ENCODE results near the gene TMEM131. TPM values are rescaled to one million over a fixed set of nuclear protein-coding genes. Genes with fewer than 3 reads are reported as not detected.

TMEM131 gene
- total and polyA plus RNA-seq, 10 of the 15 experiments (the other 5 are each of a cell fraction or from before 2014, with no cell fraction given), result 6.0 to 48.2 (median 23.2) TPM

GRCh38 chr2:97871096-97871780 lies 124.5 kb downstream of the TMEM131 start:
- H3K27ac ChIP-seq (ENCODE audit: control insufficient read depth, insufficient read depth), result no peak overlapping the region
- ATAC-seq, result no peak
- no peaks in the 10 kb centered on the region for H3K79me2 ChIP-seq (ENCODE audit: control insufficient read depth, insufficient read depth, low read length)
- peak overlapping the region; percentile 64 for H3K4me2 ChIP-seq (ENCODE audit: control insufficient read depth, insufficient read depth)
- intact Hi-C loops (cut with micrococcal nuclease; ENCODE audit: unreplicated experiment), result loop anchor here (2.0 kb wide), 1 partner anchor 38 kb away; no protein-coding TSS in a partner anchor
- in situ Hi-C loops (cut with MboI), result no loop called here
- no peak for DNase-seq (ENCODE audit: low read depth, low spot score)
- no peak overlapping the region for H2AFZ ChIP-seq (ENCODE audit: control insufficient read depth, low read depth, low read length)
- RAD21 ChIA-PET (ENCODE audit: unreplicated experiment), result interaction anchor here (0.7 to 2.3 kb wide), 19 partner anchors 10 to 398 kb away, joined by 3 to 16 read pairs (median 5); no protein-coding TSS in a partner anchor
- 63% methylated on average over 4 of the region's 4 CpGs for WGBS (ENCODE audit: insufficient coverage, insufficient replicate concordance, low lambda C conversion rate, missing lambda C conversion rate)
- no peaks in the 10 kb centered on the region; the same call in 1 of the 3 replicates for H3K9me3 ChIP-seq (replicated peaks; ENCODE audit: control insufficient read depth, insufficient read depth, low read length)
- CTCF ChIA-PET, result interaction anchor here (0.6 to 2.4 kb wide), 9 partner anchors 40 to 514 kb away, joined by 3 to 8 read pairs (median 3); no protein-coding TSS in a partner anchor
- no peaks in the 10 kb centered on the region for H3K27me3 ChIP-seq (replicated peaks in 1 of 2; ENCODE audit: control insufficient read depth in 2 of 2, insufficient read depth in 2 of 2, low read length in 1 of 2)
- POLR2A ChIA-PET, result interaction anchor here (1.3 to 2.5 kb wide), 3 partner anchors 37 to 119 kb away, joined by 3 to 9 read pairs (median 4); no protein-coding TSS in a partner anchor
- H4K20me1 ChIP-seq (ENCODE audit: control insufficient read depth, insufficient read depth), result no peaks in the 10 kb centered on the region
- no peak overlapping the region for H3K4me3 ChIP-seq
- SMC1A ChIA-PET (ENCODE audit: uncharacterized antibody, unreplicated experiment), result interaction anchor here (0.7 to 2.9 kb wide), 21 partner anchors 11 to 317 kb away, joined by 3 to 17 read pairs (median 5); no protein-coding TSS in a partner anchor
- peaks cover 0 to 3% of the 10 kb centered on the region in 2 experiments; a peak in 2 of 4 replicates for H3K36me3 ChIP-seq (ENCODE audit: control insufficient read depth in 2 of 2, insufficient read depth in 2 of 2, low read length in 1 of 2)
- BruUV-seq (replicated peaks), result no TSS peak
- no peak for FAIRE-seq
- no peak overlapping the region for H3K9ac ChIP-seq (ENCODE audit: control insufficient read depth, insufficient read depth, low read length)
- TF ChIP-seq NFYB (IDR thresholded peaks at IDR 0.05; ENCODE audit: insufficient read depth, low read depth, low read length) (no peak), EED (IDR thresholded peaks at IDR 0.05; ENCODE audit: low read depth) (0 out of 2 replicates have a peak, but pooled peaks have one; percentile 23), E2F4 (IDR thresholded peaks at IDR 0.05; ENCODE audit: low read depth, low read length) (no peak), CHD2 (IDR thresholded peaks at IDR 0.05; ENCODE audit: borderline replicate concordance, low read depth, low read length) (no peak), HDAC6 (IDR thresholded peaks at IDR 0.05; ENCODE audit: unreplicated experiment) (no peak)
- H3K4me1 ChIP-seq (ENCODE audit: control insufficient read depth, insufficient read depth, low read length), result peaks cover 20% of the 10 kb centered on the region

Data from GM12878 (cell line).